HEK293 (cell line): ENCODE data around the gene CREB5.

Experiments
- CTCF ChIA-PET: fragments of 350-600 bp; formaldehyde crosslinking; extraction: SDS; loops from one replicate; lab custom pipeline; 2021; ENCODE audit warnings: antibody characterized with exemption; lab: Yijun Ruan, JAX
- POLR2A ChIA-PET: fragments of 300-600 bp; formaldehyde crosslinking; extraction: SDS; loops from one replicate; lab custom pipeline; 2020; ENCODE audit warnings: antibody characterized with exemption, inconsistent platforms; lab: Yijun Ruan, JAX
- H3K27ac ChIP-seq: fragments of 200-500 bp; sonication (Bioruptor generic); 2 replicates; pipeline ENCODE4 v1.5.1; 2014; ENCODE audit warnings: low read depth, low read length, control low read depth, inconsistent platforms; ENCODE audit errors: extremely low read depth
- H3K36me3 ChIP-seq, 2 experiments: fragments of 200-500 bp in 1 of 2; sonication (Bioruptor generic) in 1 of 2; 1 replicate in 1 of 2; 2 replicates in 1 of 2; pipeline ENCODE4 v1.5.1; 2014 to 2017; ENCODE audit warnings: inconsistent platforms in 2 of 2, low read length in 2 of 2; ENCODE audit not compliant: control insufficient read depth in 2 of 2, insufficient read depth in 1 of 2
- H3K4me1 ChIP-seq: fragments of 200-500 bp; sonication (Bioruptor generic); 2 replicates; pipeline ENCODE4 v1.5.1; 2014; ENCODE audit warnings: mild to moderate bottlenecking, low read length, inconsistent platforms; ENCODE audit not compliant: control insufficient read depth, insufficient read depth
- H3K4me3 ChIP-seq: 2 replicates; pipeline ENCODE4 v1.5.1; 2011; ENCODE audit warnings: low read depth, mild to moderate bottlenecking, control low read depth, low read length, moderate library complexity
- H3K9me3 ChIP-seq: fragments of 200-500 bp; sonication (Bioruptor generic); 2 replicates; pipeline ENCODE4 v1.5.1; 2014; ENCODE audit warnings: low read depth, low read length, inconsistent platforms; ENCODE audit not compliant: control insufficient read depth, insufficient read depth
- GLI2 ChIP-seq: fragments of 450-650 bp; formaldehyde crosslinking; IDR thresholded peaks from 2 replicates; pipeline ENCODE4; 2017; ENCODE audit warnings: missing biosample characterization, missing genetic modification characterization, low read depth, borderline replicate concordance
- HIC1 ChIP-seq: fragments of 450-650 bp; formaldehyde crosslinking; IDR thresholded peaks from 2 replicates; pipeline ENCODE4 v1.5.1; 2016; ENCODE audit warnings: missing biosample characterization, missing genetic modification characterization
- HOXC10 ChIP-seq: sonication (generic); formaldehyde crosslinking; IDR thresholded peaks from 2 replicates; pipeline ENCODE4 v1.8.1; 2023; ENCODE audit warnings: mild to moderate bottlenecking, missing genetic modification reagents
- KLF10 ChIP-seq: fragments of 450-650 bp; IDR thresholded peaks from 2 replicates; pipeline ENCODE4 v1.5.1; 2018; ENCODE audit warnings: missing biosample characterization, mild to moderate bottlenecking, missing genetic modification characterization
- OSR2 ChIP-seq: fragments of 450-650 bp; formaldehyde crosslinking; IDR thresholded peaks from 2 replicates; pipeline ENCODE4 v1.5.1; 2016; ENCODE audit warnings: missing biosample characterization, missing genetic modification characterization
- ZBTB1 ChIP-seq: fragments of 450-650 bp; formaldehyde crosslinking; IDR thresholded peaks from 2 replicates; pipeline ENCODE4 v1.5.1; 2016; ENCODE audit warnings: missing biosample characterization, missing genetic modification characterization
- ZNF223 ChIP-seq: fragments of 450-650 bp; formaldehyde crosslinking; IDR thresholded peaks from 2 replicates; pipeline ENCODE4 v1.5.1; 2016; ENCODE audit warnings: missing biosample characterization, missing genetic modification characterization
- ZNF350 ChIP-seq: fragments of 450-650 bp; formaldehyde crosslinking; IDR thresholded peaks from 2 replicates; pipeline ENCODE4 v1.5.0; 2017; ENCODE audit warnings: missing biosample characterization, mild to moderate bottlenecking, missing genetic modification characterization
- ZNF398 ChIP-seq: fragments of 450-650 bp; formaldehyde crosslinking; IDR thresholded peaks from 2 replicates; pipeline ENCODE4 v1.5.1; 2017; ENCODE audit warnings: missing biosample characterization, missing genetic modification characterization
- ZNF449 ChIP-seq: fragments of 450-650 bp; formaldehyde crosslinking; IDR thresholded peaks from 2 replicates; pipeline ENCODE4 v1.5.1; 2017; ENCODE audit warnings: missing biosample characterization, mild to moderate bottlenecking, missing genetic modification characterization, moderate library complexity
- ZNF544 ChIP-seq: fragments of 450-650 bp; formaldehyde crosslinking; IDR thresholded peaks from 2 replicates; pipeline ENCODE4 v1.5.0; 2017; ENCODE audit warnings: missing biosample characterization, missing genetic modification characterization
- ZNF76 ChIP-seq: fragments of 450-650 bp; formaldehyde crosslinking; IDR thresholded peaks from 2 replicates; pipeline ENCODE4; 2016; ENCODE audit warnings: low read depth, missing biosample characterization, missing genetic modification characterization, borderline replicate concordance
- ZNF776 ChIP-seq: fragments of 450-650 bp; formaldehyde crosslinking; IDR thresholded peaks from 2 replicates; pipeline ENCODE4 v1.5.0; 2017; ENCODE audit warnings: missing biosample characterization, missing genetic modification characterization, borderline replicate concordance
- ZNF792 ChIP-seq: fragments of 450-650 bp; formaldehyde crosslinking; IDR thresholded peaks from 2 replicates; pipeline ENCODE4 v1.5.1; 2016; ENCODE audit warnings: missing biosample characterization, missing genetic modification characterization
- ZSCAN4 ChIP-seq: fragments of 450-650 bp; formaldehyde crosslinking; IDR thresholded peaks from 2 replicates; pipeline ENCODE4 v1.5.1; 2017; ENCODE audit warnings: missing biosample characterization, missing genetic modification characterization
- TF ChIP-seq, protein P1 (sequence below): fragments of 450-650 bp; formaldehyde crosslinking; IDR thresholded peaks from 2 replicates; pipeline ENCODE4 v1.5.1; 2017; ENCODE audit warnings: missing biosample characterization, missing genetic modification characterization
- TF ChIP-seq, protein P2 (sequence below): fragments of 450-650 bp; formaldehyde crosslinking; IDR thresholded peaks from 2 replicates; pipeline ENCODE4 v1.5.1; 2016; ENCODE audit warnings: missing biosample characterization, missing genetic modification characterization, borderline replicate concordance

CREB5 gene

DNA sequence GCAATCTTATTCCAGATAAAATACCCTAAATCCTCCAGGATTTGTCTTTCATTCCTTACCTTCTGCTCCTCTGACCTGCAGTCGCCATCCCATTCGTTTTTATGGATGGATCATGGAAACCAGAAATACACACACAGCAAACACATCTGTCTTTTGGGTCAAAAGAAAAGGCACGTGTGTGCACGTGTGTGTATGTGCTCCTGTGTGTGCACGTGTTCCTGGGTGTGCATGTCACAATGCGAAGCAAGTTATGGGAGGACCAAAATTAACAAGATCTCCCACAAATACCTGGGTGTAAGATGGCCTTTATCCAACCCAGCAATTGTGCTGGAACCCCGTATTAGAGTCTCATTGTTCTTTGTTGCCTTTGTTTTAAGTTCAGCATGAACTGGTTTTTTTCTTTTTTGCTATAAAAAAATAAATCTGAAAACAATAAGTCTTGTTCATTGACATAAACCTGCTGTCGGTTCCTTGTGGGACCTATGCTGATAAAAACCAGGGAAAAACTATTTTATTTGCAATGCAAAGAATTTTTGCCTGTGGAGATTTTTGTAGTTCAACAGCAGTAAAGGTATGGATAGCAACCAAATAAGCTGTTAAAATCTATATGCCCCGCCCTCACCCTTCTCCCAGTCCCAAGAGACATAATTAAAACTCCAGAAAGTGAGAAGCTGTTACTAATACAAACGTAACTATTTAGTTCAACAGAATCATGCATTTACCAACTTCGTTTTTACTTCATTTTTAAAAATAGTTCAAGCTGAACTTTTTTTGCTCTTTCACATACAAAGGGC, 229.6 kb downstream of the CREB5 start:
- no peak overlapping the region for H3K27ac ChIP-seq
- H3K9me3 ChIP-seq = no peaks in the 10 kb centered on the region
- H3K36me3 ChIP-seq = no peaks in the 10 kb centered on the region
- CTCF ChIA-PET = interaction anchor here (1.0 to 2.7 kb wide), 3 partner anchors 9 to 15 kb away, joined by 5 to 10 read pairs (median 5); no protein-coding TSS in a partner anchor
- POLR2A ChIA-PET = no interaction called here
- H3K4me1 ChIP-seq = no peaks in the 10 kb centered on the region; the same call in 1 of the 2 replicates
- TF ChIP-seq GLI2 (tag by site-specific recombination) (no peak), ZNF776 (tag by site-specific recombination) (no peak), ZSCAN4 (0 out of 2 replicates have a peak, but pooled peaks have one; percentile 33), ZNF398 (tag by site-specific recombination) (no peak), ZNF792 (no peak), ZBTB1 (tag by site-specific recombination) (no peak), ZNF223 (tag by site-specific recombination) (no peak), OSR2 (tag by site-specific recombination) (no peak), HOXC10 (CRISPR knock-in tag) (no peak), ZNF544 (tag by site-specific recombination) (no peak), KLF10 (tag by site-specific recombination) (no peak), ZNF76 (tag by site-specific recombination) (no peak), ZNF350 (no peak), HIC1 (tag by site-specific recombination) (no peak), ZNF449 (no peak)
- TF ChIP-seq, protein P1, sequence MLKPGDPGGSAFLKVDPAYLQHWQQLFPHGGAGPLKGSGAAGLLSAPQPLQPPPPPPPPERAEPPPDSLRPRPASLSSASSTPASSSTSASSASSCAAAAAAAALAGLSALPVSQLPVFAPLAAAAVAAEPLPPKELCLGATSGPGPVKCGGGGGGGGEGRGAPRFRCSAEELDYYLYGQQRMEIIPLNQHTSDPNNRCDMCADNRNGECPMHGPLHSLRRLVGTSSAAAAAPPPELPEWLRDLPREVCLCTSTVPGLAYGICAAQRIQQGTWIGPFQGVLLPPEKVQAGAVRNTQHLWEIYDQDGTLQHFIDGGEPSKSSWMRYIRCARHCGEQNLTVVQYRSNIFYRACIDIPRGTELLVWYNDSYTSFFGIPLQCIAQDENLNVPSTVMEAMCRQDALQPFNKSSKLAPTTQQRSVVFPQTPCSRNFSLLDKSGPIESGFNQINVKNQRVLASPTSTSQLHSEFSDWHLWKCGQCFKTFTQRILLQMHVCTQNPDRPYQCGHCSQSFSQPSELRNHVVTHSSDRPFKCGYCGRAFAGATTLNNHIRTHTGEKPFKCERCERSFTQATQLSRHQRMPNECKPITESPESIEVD = 0 out of 2 replicates have a peak, but pooled peaks have one; percentile 11
- TF ChIP-seq, protein P2, sequence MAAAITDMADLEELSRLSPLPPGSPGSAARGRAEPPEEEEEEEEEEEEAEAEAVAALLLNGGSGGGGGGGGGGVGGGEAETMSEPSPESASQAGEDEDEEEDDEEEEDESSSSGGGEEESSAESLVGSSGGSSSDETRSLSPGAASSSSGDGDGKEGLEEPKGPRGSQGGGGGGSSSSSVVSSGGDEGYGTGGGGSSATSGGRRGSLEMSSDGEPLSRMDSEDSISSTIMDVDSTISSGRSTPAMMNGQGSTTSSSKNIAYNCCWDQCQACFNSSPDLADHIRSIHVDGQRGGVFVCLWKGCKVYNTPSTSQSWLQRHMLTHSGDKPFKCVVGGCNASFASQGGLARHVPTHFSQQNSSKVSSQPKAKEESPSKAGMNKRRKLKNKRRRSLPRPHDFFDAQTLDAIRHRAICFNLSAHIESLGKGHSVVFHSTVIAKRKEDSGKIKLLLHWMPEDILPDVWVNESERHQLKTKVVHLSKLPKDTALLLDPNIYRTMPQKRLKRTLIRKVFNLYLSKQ = no peak
- H3K4me3 ChIP-seq = no peak overlapping the region
